ENCODE results near the gene MTARC2.
A peak's percentile ranks its signal among the peaks of the same experiment; 100 is the strongest.
"Not testable (repeated sequence)": the region's sequence is repeated elsewhere in the genome, so short reads cannot be mapped to it uniquely, and the experiment has no call there.

Gene MTARC2

GRCh38 chr1:220733086-220733601 is 15.0 kb upstream of the MTARC2 start:
- no peak overlapping the region for H3K9ac ChIP-seq (ENCODE audit: low read length)
- H3K9me2 ChIP-seq (ENCODE audit: low read depth, low read length), result no peaks in the 10 kb centered on the region
- no peak overlapping the region for H3K27ac ChIP-seq (ENCODE audit: low read depth, low read length, poor library complexity, severe bottlenecking)
- no peaks in the 10 kb centered on the region for H3K79me2 ChIP-seq (ENCODE audit: insufficient read depth, low read length)
- H3K36me3 ChIP-seq (ENCODE audit: insufficient read depth, low read length), result no peaks in the 10 kb centered on the region
- H4K20me1 ChIP-seq (ENCODE audit: insufficient read depth, low read length), result no peaks in the 10 kb centered on the region
- peak overlapping the region; percentile 71; the same call in 1 of the 2 replicates for H2AFZ ChIP-seq (ENCODE audit: low read length)
- no peak overlapping the region for H3K4me2 ChIP-seq (ENCODE audit: low read length)
- TF ChIP-seq, protein P1, sequence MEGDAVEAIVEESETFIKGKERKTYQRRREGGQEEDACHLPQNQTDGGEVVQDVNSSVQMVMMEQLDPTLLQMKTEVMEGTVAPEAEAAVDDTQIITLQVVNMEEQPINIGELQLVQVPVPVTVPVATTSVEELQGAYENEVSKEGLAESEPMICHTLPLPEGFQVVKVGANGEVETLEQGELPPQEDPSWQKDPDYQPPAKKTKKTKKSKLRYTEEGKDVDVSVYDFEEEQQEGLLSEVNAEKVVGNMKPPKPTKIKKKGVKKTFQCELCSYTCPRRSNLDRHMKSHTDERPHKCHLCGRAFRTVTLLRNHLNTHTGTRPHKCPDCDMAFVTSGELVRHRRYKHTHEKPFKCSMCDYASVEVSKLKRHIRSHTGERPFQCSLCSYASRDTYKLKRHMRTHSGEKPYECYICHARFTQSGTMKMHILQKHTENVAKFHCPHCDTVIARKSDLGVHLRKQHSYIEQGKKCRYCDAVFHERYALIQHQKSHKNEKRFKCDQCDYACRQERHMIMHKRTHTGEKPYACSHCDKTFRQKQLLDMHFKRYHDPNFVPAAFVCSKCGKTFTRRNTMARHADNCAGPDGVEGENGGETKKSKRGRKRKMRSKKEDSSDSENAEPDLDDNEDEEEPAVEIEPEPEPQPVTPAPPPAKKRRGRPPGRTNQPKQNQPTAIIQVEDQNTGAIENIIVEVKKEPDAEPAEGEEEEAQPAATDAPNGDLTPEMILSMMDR (IDR thresholded peaks at IDR 0.05; ENCODE audit: low read length), result peak; percentile 74
- TF ChIP-seq EZH2 (IDR thresholded peaks at IDR 0.05; ENCODE audit: borderline replicate concordance, low read length), result no peak
- no peaks in the 10 kb centered on the region for H3K27me3 ChIP-seq (ENCODE audit: insufficient read depth, low read length)
- H3F3A ChIP-seq (ENCODE audit: insufficient read depth, low read length), result no peaks in the 10 kb centered on the region
- H3K4me3 ChIP-seq (ENCODE audit: low read depth, low read length, poor library complexity, severe bottlenecking), result no peak overlapping the region
- no peaks in the 10 kb centered on the region for H3K9me3 ChIP-seq (ENCODE audit: low read length)
- H3K4me1 ChIP-seq (ENCODE audit: insufficient read depth, low read length, severe bottlenecking), result no peaks in the 10 kb centered on the region

GRCh38 chr1:220734571-220735326 is 13.4 kb upstream of the MTARC2 start:
- H3K4me3 ChIP-seq (ENCODE audit: low read depth, low read length, poor library complexity, severe bottlenecking), result no peak overlapping the region
- no peak overlapping the region for H3K4me2 ChIP-seq (ENCODE audit: low read length)
- H2AFZ ChIP-seq (ENCODE audit: low read length), result no peak overlapping the region
- no peak overlapping the region for H3K27ac ChIP-seq (ENCODE audit: low read depth, low read length, poor library complexity, severe bottlenecking)
- no peaks in the 10 kb centered on the region for H3F3A ChIP-seq (ENCODE audit: insufficient read depth, low read length)
- no peaks in the 10 kb centered on the region for H3K36me3 ChIP-seq (ENCODE audit: insufficient read depth, low read length)
- H4K20me1 ChIP-seq (ENCODE audit: insufficient read depth, low read length), result no peaks in the 10 kb centered on the region
- H3K79me2 ChIP-seq (ENCODE audit: insufficient read depth, low read length), result no peaks in the 10 kb centered on the region
- no peaks in the 10 kb centered on the region for H3K9me3 ChIP-seq (ENCODE audit: low read length)
- TF ChIP-seq, protein P1 (IDR thresholded peaks at IDR 0.05; ENCODE audit: low read length), result no peak
- TF ChIP-seq EZH2 (IDR thresholded peaks at IDR 0.05; ENCODE audit: borderline replicate concordance, low read length), result no peak
- H3K4me1 ChIP-seq (ENCODE audit: insufficient read depth, low read length, severe bottlenecking), result no peaks in the 10 kb centered on the region
- H3K27me3 ChIP-seq (ENCODE audit: insufficient read depth, low read length), result no peaks in the 10 kb centered on the region
- no peaks in the 10 kb centered on the region for H3K9me2 ChIP-seq (ENCODE audit: low read depth, low read length)
- H3K9ac ChIP-seq (ENCODE audit: low read length), result no peak overlapping the region

- H2AFZ ChIP-seq (ENCODE audit: low read length); H3K27ac ChIP-seq (ENCODE audit: low read depth, low read length, poor library complexity, severe bottlenecking); H3K4me3 ChIP-seq (ENCODE audit: low read depth, low read length, poor library complexity, severe bottlenecking); H3K79me2 ChIP-seq (ENCODE audit: insufficient read depth, low read length); H3K27me3 ChIP-seq (ENCODE audit: insufficient read depth, low read length); H3F3A ChIP-seq (ENCODE audit: insufficient read depth, low read length); H3K9ac ChIP-seq (ENCODE audit: low read length); H3K4me1 ChIP-seq (ENCODE audit: insufficient read depth, low read length, severe bottlenecking); H3K9me3 ChIP-seq (ENCODE audit: low read length); H3K9me2 ChIP-seq (ENCODE audit: low read depth, low read length); H3K4me2 ChIP-seq (ENCODE audit: low read length); H4K20me1 ChIP-seq (ENCODE audit: insufficient read depth, low read length); H3K36me3 ChIP-seq (ENCODE audit: insufficient read depth, low read length): not testable (repeated sequence)
These were observed 11.8 kb upstream of the MTARC2 start for GRCh38 chr1:220736283-220736682.

GRCh38 chr1:220741349-220741748 is 6.8 kb upstream of the MTARC2 start:
- Histone ChIP-seq H3K36me3 (ENCODE audit: insufficient read depth, low read length) (no peaks in the 10 kb centered on the region), H3K9me2 (ENCODE audit: low read depth, low read length) (no peaks in the 10 kb centered on the region), H3K79me2 (ENCODE audit: insufficient read depth, low read length) (no peaks in the 10 kb centered on the region), H3K4me1 (ENCODE audit: insufficient read depth, low read length, severe bottlenecking) (no peaks in the 10 kb centered on the region), H3K9ac (ENCODE audit: low read length) (no peak overlapping the region), H3K27me3 (ENCODE audit: insufficient read depth, low read length) (no peaks in the 10 kb centered on the region), H3K4me3 (ENCODE audit: low read depth, low read length, poor library complexity, severe bottlenecking) (no peak overlapping the region), H3K27ac (ENCODE audit: low read depth, low read length, poor library complexity, severe bottlenecking) (no peak overlapping the region), H2AFZ (ENCODE audit: low read length) (no peak overlapping the region), H3F3A (ENCODE audit: insufficient read depth, low read length) (no peaks in the 10 kb centered on the region), H3K4me2 (ENCODE audit: low read length) (no peak overlapping the region), H3K9me3 (ENCODE audit: low read length) (no peaks in the 10 kb centered on the region), H4K20me1 (ENCODE audit: insufficient read depth, low read length) (no peaks in the 10 kb centered on the region)
- TF ChIP-seq, protein P1 (IDR thresholded peaks at IDR 0.05; ENCODE audit: low read length), result no peak
- no peak for TF ChIP-seq EZH2 (IDR thresholded peaks at IDR 0.05; ENCODE audit: borderline replicate concordance, low read length)
